ENCODE measurements around the gene SLC44A2.
A peak's percentile ranks its signal among the peaks of the same experiment; 100 is the strongest.

The SLC44A2 gene

DNA sequence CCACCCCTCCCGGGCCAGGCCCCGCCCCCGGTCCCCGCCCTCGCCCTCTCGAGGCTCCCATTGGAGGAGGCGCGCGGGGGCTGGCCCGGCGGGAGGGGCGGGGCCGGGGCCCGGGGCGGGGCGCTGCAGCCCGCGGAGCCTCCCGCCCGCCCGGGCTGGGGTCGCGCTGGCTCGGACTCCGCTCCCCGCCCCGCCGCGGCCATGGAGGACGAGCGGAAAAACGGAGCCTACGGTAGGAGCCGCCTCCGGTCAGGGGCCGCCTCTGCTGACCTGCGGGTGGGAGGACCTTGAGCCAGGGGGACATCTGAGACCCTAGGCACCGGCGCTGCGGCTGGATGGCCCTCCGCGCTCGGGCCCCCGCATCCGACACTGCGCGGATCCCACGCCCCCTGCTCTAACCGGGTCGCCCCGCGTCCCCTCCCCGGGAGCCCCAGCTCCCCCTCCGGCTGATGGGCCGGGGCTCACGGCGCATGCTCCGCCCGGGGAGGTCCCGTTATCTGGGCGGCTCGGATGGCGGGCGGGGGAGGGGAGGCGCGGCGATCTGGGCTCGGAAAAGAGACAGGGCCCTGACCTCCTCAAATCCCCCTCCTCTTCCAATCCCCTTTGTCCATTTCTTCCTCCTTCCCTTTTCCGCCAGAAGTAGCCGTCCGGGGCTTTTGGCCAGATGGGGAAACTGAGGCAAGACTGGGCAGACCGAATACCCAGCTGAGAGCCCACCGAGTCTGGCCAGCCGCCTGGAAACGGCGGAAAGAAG is 22.8 kb upstream of the SLC44A2 start:
- Mint-ChIP-seq H3K27me3 (peaks cover 12% of the 10 kb centered on the region), H3K4me3 (peak overlapping the region; percentile 78), H3K4me1 (ENCODE audit: low read depth) (peaks cover 25% of the 10 kb centered on the region), H3K27ac (peak overlapping the region; percentile 44), H3K36me3 (ENCODE audit: low read depth) (no peaks in the 10 kb centered on the region), H3K9me3 (no peaks in the 10 kb centered on the region)
- intact Hi-C loops (cut with micrococcal nuclease) = no loop called here

DNA sequence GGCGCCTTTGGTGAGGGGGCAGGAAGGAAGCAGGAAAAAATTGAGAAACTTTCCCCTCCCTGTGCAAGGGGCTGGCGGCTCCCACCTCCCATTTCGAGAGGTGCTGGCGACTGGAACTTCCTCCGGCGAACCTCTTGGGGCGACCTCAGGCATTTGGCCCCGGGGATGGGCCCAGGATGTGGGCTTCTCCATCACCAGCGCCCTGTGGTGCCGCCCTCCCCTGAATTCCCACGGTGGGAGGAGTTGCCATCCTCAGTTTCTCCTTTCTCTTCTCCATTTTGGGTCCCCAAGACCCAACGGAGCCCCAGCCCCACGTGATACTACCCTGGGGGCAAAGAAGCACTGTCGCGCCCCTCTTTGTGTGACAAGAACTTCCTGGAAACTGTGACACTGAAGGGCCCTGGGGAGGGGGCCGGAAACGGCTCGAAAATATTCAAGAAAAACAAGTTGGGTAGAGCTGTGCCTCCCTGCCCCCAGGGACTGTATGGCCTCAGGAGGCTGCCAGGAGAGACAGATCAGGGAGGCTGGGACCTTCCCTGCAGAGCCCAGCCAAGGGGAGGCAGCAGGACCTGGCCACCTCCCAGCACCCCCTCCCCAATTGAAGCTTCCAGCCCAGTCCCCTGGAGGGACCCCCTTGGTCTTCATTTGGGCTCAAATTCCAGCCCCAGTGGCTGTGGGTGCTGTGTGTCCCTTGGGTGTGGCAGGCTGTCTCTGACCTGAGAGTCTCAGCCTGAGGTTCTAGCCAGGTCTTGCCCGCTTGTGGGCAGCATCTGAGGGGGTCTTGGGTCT is 22.1 kb upstream of the SLC44A2 start:
- H3K9me3 Mint-ChIP-seq = no peaks in the 10 kb centered on the region
- intact Hi-C loops (cut with micrococcal nuclease) = no loop called here
- peaks cover 12% of the 10 kb centered on the region for H3K27me3 Mint-ChIP-seq
- H3K4me1 Mint-ChIP-seq (ENCODE audit: low read depth) = peaks cover 25% of the 10 kb centered on the region
- H3K27ac Mint-ChIP-seq = peak overlapping the region; percentile 44
- H3K4me3 Mint-ChIP-seq = peak overlapping the region; percentile 78
- no peaks in the 10 kb centered on the region for H3K36me3 Mint-ChIP-seq (ENCODE audit: low read depth)

- Mint-ChIP-seq H3K9me3 (no peaks in the 10 kb centered on the region), H3K4me3 (peak overlapping the region; percentile 78), H3K27me3 (peaks cover 12% of the 10 kb centered on the region), H3K4me1 (ENCODE audit: low read depth) (peaks cover 25% of the 10 kb centered on the region), H3K36me3 (ENCODE audit: low read depth) (no peaks in the 10 kb centered on the region), H3K27ac (peak overlapping the region; percentile 44)
- intact Hi-C loops (cut with micrococcal nuclease) = no loop called here
Measured at GRCh38 chr19:10603873-10604459, 21.4 kb upstream of the SLC44A2 start.

DNA sequence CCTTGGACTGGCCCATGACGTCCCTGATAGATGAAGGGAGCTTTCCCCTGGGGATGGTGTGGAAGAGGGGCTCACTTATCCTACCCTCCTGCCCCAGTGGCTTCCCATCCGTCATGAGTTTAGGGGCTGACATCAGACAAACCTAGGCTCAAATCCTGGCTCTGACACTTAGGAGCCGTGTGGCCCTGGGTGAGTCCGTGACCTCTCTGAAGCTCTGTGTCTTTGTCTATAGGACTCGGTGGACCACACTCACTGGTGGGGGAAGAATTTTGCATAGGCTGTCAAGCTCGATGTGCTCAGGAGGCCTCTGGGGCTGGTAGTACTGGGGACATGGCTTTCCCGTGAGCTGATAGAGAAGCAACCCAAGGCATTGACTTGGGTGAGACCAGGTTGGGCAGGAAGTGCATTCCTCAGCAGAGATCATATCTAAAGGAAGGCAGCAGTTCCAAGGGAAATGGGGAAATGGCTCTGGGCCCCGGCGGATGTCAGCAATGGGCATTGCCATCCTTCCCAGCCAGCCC is 20.8 kb upstream of the SLC44A2 start:
- no peaks in the 10 kb centered on the region for H3K36me3 Mint-ChIP-seq (ENCODE audit: low read depth)
- peaks cover 12% of the 10 kb centered on the region for H3K27me3 Mint-ChIP-seq
- H3K9me3 Mint-ChIP-seq = no peaks in the 10 kb centered on the region
- no peak overlapping the region for H3K4me3 Mint-ChIP-seq
- H3K27ac Mint-ChIP-seq = peak overlapping the region; percentile 9
- intact Hi-C loops (cut with micrococcal nuclease) = no loop called here
- peaks cover 25% of the 10 kb centered on the region for H3K4me1 Mint-ChIP-seq (ENCODE audit: low read depth)

DNA sequence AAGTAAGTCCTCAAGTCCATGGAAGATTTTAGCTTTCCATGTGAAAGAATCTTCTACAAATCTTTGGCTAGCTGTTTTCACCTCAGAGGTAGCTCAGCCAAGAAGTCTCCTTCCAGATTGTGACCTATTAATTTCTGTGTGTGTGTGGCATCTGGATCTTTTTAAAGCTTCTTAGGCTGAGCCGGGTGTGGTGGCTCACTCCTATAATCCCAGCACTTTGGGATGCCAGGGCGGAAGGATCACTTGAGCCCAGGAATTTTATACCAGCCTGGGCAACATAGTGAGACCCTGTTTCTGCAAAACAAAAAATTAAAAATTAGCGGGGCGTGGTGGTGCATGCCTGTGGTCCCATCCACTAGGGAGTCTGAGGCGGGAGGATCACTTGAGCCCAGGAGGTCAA is 13.4 kb upstream of the SLC44A2 start:
- Mint-ChIP-seq H3K9me3 (no peaks in the 10 kb centered on the region), H3K4me3 (no peak overlapping the region), H3K27ac (no peak overlapping the region), H3K4me1 (ENCODE audit: low read depth) (peaks cover 11% of the 10 kb centered on the region), H3K27me3 (no peaks in the 10 kb centered on the region), H3K36me3 (ENCODE audit: low read depth) (no peaks in the 10 kb centered on the region)
- intact Hi-C loops (cut with micrococcal nuclease) = no loop called here

DNA sequence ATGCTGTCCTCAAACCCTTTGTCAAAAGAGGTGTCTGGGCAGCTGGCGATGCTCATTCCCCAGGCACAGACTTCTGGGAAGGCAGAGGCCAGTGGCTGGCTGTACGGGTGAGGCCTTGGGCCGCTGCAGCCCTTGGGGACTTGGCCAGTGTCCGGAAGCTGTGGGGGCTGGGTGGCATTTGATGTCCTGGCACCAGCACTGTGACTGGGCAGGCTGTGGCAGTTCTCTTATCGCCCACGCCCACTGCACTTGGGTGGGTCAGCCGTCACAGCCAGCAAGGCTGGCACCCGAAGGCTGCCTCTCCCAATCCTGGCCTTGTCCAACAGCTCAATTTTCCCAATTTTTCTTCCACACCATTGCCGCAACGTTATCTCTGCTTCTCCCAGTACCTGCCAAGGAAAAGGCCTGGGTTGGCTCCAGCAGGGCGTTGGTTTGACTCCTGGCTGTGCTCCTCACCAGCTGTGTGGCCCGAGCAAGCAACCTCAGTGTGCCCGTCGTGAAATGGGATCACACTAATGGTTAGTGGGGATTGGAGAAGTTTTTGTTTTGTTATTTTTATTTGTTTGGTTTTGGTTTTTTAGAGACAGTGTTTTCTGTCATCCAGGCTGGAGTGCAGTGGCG is 12.7 kb upstream of the SLC44A2 start:
- Mint-ChIP-seq H3K27ac (no peak overlapping the region), H3K36me3 (ENCODE audit: low read depth) (no peaks in the 10 kb centered on the region), H3K9me3 (no peaks in the 10 kb centered on the region), H3K4me1 (ENCODE audit: low read depth) (peaks cover 11% of the 10 kb centered on the region), H3K27me3 (no peaks in the 10 kb centered on the region), H3K4me3 (no peak overlapping the region)
- intact Hi-C loops (cut with micrococcal nuclease) = no loop called here

DNA sequence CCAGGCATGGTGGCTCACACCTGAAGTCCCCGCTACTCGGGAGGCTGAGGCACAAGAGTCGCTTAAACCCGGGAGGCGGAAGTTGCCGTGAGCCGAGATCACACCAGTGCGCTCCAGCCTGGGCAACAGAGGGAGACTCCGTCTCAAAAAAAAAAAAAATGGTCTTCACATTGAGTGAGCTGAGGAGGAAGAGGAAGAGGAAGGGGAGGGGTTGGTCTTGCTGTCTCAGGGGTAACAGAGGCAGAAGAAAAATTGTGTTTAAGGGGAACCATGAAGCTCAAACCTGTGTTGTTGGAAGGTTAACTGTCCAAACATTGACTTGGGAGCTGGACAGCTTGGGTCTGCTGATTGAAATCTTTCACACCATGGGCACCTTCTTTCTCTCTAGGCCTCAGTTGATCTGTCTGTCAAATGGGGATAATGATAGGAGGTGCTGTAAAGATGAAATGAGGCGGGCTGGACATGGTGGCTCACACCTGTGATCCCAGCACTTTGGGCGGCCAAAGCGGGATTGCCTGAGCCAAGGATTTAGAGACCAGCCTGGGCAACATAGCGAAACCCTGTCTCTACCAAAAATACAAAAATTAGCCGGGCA is 9.8 kb upstream of the SLC44A2 start:
- Mint-ChIP-seq H3K4me3 (peak overlapping the region; percentile 4), H3K27me3 (no peaks in the 10 kb centered on the region), H3K27ac (no peak overlapping the region), H3K4me1 (ENCODE audit: low read depth) (peaks cover 11% of the 10 kb centered on the region), H3K36me3 (ENCODE audit: low read depth) (no peaks in the 10 kb centered on the region), H3K9me3 (no peaks in the 10 kb centered on the region)
- intact Hi-C loops (cut with micrococcal nuclease) = no loop called here

- Mint-ChIP-seq H3K4me3 (no peak overlapping the region), H3K36me3 (ENCODE audit: low read depth) (no peaks in the 10 kb centered on the region)
Measured at GRCh38 chr19:10617409-10618121, 7.8 kb upstream of the SLC44A2 start.

GRCh38 chr19:10618846-10619245 is 6.5 kb upstream of the SLC44A2 start:
- Mint-ChIP-seq H3K9me3 (no peaks in the 10 kb centered on the region), H3K27me3 (no peaks in the 10 kb centered on the region), H3K4me3 (no peak overlapping the region), H3K4me1 (ENCODE audit: low read depth) (peaks cover 6% of the 10 kb centered on the region), H3K27ac (no peak overlapping the region), H3K36me3 (ENCODE audit: low read depth) (no peaks in the 10 kb centered on the region)
- intact Hi-C loops (cut with micrococcal nuclease) = no loop called here

More at GRCh38 chr19:10617409-10618121, 7.8 kb upstream of the SLC44A2 start:
- intact Hi-C loops (cut with micrococcal nuclease) = no loop called here
- peak overlapping the region; percentile 28 for H3K27ac Mint-ChIP-seq
- H3K27me3 Mint-ChIP-seq = no peaks in the 10 kb centered on the region
- no peaks in the 10 kb centered on the region for H3K9me3 Mint-ChIP-seq
- peaks cover 10% of the 10 kb centered on the region for H3K4me1 Mint-ChIP-seq (ENCODE audit: low read depth)

DNA sequence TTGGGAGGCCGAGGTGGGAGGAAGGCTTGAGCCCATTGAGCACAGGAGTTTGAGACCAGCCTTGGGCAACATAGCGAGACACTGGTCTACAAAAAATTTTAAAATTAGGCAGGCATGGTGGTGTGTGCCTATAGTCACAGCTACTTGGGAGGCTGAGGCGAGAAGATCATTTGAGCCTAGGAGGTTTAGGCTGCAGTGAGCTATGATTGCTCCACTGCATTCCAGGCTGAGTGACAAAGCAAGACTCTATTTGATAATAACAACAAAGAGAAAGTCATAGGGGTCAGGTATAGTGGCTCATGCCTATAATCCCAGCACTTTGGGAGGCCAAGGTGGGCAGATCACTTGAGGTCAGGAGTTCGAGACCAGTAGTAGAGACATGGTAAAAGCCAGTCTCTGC is 4.6 kb upstream of the SLC44A2 start:
- Mint-ChIP-seq H3K9me3 (no peaks in the 10 kb centered on the region), H3K27ac (no peak overlapping the region), H3K4me3 (no peak overlapping the region), H3K4me1 (ENCODE audit: low read depth) (peaks cover 9% of the 10 kb centered on the region), H3K27me3 (peaks cover 4% of the 10 kb centered on the region), H3K36me3 (ENCODE audit: low read depth) (no peaks in the 10 kb centered on the region)
- intact Hi-C loops (cut with micrococcal nuclease) = no loop called here

- no peaks in the 10 kb centered on the region for H3K9me3 Mint-ChIP-seq
- H3K36me3 Mint-ChIP-seq (ENCODE audit: low read depth) = no peaks in the 10 kb centered on the region
- intact Hi-C loops (cut with micrococcal nuclease) = no loop called here
- H3K4me3 Mint-ChIP-seq = no peak overlapping the region
- H3K4me1 Mint-ChIP-seq (ENCODE audit: low read depth) = peaks cover 9% of the 10 kb centered on the region
- no peak overlapping the region for H3K27ac Mint-ChIP-seq
- H3K27me3 Mint-ChIP-seq = peaks cover 8% of the 10 kb centered on the region
Measured at GRCh38 chr19:10621966-10622365, 3.4 kb upstream of the SLC44A2 start.

DNA sequence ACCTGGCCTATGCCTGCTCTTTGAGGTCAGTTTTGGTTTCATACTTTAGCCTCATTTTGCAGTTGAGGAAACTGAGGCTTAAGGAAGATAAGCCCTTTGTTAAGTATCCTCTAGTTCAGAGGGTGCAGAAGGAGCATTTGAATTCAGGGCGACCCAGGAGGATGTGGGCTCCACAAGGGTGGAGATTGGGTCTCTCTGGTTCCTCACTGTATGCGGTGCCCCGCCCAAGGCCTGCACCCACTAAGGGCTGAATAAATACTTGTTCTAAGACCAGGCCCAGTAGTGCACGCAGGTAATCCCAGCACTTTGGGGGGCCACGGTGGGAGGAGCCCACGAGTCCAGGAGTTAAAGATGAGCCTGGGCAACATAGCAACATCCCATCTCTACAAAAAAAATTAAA is 768 bp upstream of the SLC44A2 start:
- Mint-ChIP-seq H3K4me3 (no peak overlapping the region), H3K9me3 (no peaks in the 10 kb centered on the region), H3K27me3 (peaks cover 8% of the 10 kb centered on the region), H3K27ac (no peak overlapping the region), H3K36me3 (ENCODE audit: low read depth) (no peaks in the 10 kb centered on the region), H3K4me1 (ENCODE audit: low read depth) (peaks cover 9% of the 10 kb centered on the region)
- intact Hi-C loops (cut with micrococcal nuclease) = no loop called here

- intact Hi-C loops (cut with micrococcal nuclease) = no loop called here
- Mint-ChIP-seq H3K36me3 (ENCODE audit: low read depth) (no peaks in the 10 kb centered on the region), H3K4me1 (ENCODE audit: low read depth) (peaks cover 9% of the 10 kb centered on the region), H3K9me3 (no peaks in the 10 kb centered on the region), H3K27me3 (peaks cover 8% of the 10 kb centered on the region), H3K27ac (no peak overlapping the region), H3K4me3 (no peak overlapping the region)
Measured at GRCh38 chr19:10625762-10626138, 397 bp downstream of the SLC44A2 start.

Measured in dendritic cell treated with granulocyte-macrophage colony-stimulating factor and Interleukin-4, amounts not matched to agents 40 ng/mL and 50 ng/mL, for 4 days (primary cell).